Stimulated activated CD8-positive, alpha-beta memory T cell treated with anti-CD3 and anti-CD28 coated beads, Interleukin-4, amount 100 ng/mL, for 24 hours (primary cell): ENCODE measurements around the gene C12orf56.

ENCODE experiments used
- DNase-seq: peaks from one replicate; pipeline ENCODE4 v3.0.0-alpha.2; 2020; ENCODE audit warnings: low read depth

The C12orf56 gene, protein sequence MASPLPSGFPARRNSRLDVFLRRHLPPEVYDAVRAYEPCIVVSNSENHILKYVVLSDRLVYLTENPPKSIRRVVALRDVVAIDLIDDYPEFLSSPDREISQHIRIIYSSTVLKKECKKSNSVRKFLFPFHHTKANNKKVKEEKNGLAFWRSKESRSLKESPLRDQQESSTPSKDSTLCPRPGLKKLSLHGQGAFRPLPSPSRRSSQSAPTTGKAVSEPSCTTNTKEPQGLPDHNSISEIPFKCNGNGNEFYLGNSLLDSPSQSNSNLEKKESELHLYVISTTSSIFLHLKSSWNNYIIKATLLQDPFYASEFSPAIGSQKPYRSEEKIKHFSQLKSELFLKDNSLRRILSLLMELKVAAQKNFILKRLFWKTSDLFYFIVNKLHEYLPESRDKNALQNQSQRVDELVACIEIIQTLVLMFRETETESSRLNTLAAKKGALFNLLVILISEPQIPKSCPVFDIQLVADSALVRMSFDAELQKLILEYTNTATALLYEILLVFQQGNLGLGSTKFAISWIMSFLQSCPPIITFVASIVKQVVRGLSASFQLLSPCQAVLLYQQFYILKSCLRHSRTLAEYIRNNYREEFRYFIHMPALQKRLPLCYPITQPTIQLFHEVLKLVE

DNA sequence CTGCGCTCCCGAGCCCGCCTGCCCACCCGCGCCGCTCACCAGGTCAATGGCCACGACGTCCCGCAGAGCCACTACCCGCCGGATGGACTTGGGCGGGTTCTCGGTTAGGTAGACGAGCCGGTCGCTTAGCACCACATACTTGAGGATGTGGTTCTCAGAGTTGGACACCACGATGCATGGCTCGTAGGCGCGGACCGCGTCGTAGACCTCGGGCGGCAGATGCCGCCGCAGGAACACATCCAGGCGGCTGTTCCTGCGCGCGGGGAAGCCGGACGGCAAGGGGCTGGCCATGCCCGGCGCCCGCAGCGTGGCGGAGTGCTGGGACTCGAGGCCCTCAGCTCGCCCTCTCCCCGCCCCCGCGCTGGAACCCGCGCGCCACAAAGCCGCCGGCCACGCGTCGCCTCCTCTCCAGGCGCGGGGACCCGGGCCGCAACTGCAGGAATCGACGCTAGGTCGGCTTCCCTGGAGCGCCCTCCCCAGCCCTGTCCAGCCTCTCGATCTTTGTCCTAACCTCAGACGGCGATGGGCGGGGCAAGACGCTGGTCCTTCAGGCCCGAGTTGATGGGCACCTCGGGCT lies at the start of gene C12orf56:
C12orf56 (minus strand) TSS at position 484 of the 577 bp plus-strand sequence; CDS start at position 291, 193 bp downstream.
- DNase-seq, result no peak

DNA sequence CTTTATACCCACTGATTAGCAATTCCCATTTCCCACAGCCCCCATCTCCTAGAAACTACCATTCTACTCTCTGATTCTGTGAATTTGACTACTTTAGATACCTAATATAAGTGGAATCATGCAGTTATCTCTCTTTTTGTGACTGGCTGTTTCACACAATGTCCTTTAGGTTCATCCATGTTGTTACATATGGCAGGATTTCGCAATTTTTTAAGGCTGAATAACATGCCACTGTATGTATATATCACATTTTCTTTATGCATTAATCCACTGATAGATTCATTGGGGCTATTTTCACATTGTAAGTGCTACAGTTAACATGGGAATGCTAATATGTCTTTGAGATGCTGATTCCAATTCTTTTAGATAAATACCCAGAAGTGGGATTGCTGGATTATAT lies 49.5 kb upstream of the C12orf56 start:
- DNase-seq, result no peak

DNA sequence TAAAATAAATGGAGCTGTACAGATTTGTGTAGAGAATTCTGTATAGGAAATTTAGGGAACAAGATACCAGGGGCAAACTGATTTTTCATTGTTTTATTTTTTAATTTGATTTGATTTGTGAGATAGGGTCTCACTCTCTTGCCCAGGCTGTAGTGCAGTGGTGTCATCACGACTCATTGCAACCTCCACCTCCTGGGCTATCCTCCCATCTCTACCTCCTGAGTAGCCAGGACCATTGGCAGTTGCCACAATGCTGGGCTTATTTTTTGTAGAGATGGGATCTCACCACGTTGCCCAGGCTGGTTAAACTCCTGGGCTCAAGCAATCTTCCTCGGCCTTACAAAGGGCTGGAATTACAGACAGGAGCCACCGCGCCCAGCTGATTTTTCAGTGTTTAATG lies 43.4 kb upstream of the C12orf56 start:
- no peak for DNase-seq

DNA sequence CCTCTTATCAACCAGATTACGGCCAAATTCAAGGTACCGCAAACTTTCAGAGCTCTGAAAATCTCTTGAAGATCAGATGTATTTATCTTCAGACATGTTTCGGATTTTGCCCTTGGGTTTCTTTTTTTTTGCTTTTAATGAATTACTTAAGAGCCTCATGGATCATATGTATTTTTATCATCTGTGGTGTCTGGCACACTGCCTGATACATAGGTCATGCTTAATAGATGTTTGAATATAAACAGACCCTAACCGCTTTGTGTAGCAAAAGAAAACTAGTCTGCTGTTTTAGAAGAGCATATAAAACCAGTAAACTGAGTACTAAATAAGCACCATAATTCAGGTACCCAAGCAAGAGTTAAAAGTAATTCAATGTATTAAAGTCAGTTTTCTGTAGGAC lies 41.2 kb upstream of the C12orf56 start:
- DNase-seq, result no peak

DNA sequence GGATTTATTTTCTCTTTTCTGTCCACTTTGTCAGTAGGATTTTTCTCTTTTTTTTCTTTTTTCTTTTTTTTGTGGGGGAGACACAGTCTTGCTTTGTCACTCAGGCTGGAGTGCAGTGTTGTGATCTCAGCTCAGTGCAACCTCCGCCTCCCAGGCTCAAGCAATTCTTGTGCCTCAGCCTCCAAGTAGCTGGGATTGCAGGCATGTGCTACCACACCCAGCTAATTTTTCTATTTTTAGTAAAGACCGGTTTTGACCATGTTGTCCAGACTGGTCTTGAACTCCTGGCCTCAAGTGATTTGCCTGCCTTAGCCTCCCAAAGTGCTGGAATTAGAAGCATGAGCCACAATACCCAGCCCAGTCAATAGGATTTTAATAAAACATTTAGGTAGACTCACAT lies 40.3 kb upstream of the C12orf56 start:
- no peak for DNase-seq

DNA sequence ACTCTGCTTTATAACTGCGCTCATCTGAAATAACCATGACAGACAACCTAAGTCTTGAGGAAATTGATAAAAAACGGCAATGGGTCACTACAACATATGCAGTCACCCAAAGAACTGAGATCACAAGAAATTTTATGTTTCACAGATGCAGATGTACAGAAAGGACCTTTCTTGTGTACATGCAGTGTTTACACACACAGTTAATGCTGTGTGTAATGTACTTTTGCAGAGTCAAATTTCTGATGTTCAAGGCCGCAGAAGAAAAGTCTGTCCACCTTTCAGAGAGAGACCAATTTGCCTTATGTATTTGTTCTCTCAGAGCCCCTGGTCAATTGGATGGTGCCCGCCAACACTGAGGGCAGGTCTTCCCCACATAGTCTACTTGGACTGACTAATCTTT lies 38.4 kb upstream of the C12orf56 start:
- no peak for DNase-seq

DNA sequence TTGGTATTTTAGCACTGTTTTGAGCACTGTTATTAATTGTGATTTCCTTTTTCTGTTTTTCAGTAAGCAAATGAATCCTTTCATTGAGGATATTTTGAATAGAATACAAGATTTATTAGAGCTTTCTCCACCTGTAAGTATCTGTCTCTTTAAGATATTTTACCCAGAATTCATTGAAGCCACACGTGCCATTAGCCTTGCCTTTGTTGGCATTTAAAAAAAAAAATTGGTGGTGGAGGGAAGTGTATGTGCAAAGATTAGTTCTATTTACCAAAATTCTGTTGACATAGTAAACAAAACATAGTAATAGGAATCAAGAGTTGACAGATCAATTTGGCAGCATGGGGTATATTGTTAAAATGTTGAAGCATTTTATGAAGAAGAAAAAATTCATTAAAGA lies 37.4 kb upstream of the C12orf56 start:
- no peak for DNase-seq

DNA sequence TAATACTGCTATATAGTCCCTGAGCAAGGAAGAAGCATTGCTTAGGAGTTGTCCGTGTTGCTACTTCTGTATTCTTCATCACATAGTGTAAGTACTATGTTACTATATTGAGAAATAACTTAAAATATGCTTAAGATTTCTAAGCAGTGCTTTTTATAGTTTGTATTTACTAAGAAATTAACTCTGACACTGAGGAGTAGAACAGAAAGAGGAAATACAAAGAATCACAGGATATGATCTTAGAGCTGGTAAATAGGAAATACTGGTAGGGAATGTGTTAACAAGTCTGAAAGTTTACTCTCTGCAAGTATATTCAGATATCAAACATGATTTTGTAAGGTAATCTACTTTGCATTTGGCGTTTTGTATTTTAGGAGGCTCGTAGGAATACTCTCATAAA lies 29.1 kb upstream of the C12orf56 start:
- no peak for DNase-seq

DNA sequence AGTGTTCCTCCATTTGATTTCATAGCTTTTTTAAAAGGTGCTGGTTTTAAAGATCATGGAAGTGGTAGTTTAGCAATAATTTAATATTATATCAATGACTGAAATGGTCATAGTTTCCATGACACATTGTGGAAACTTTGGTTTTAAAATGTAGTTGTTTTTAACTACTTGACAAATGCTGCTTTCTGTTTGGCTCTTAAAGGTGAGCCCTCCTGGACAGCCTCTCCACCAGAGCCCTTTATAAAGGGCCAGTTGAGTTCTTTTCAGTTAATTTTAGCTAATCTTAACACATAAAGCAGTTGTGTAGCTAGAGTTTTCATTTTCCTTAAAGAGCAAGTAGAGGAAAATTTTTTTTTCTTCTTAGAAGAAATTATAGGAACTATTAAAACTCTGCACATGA lies 27.7 kb upstream of the C12orf56 start:
- no peak for DNase-seq

DNA sequence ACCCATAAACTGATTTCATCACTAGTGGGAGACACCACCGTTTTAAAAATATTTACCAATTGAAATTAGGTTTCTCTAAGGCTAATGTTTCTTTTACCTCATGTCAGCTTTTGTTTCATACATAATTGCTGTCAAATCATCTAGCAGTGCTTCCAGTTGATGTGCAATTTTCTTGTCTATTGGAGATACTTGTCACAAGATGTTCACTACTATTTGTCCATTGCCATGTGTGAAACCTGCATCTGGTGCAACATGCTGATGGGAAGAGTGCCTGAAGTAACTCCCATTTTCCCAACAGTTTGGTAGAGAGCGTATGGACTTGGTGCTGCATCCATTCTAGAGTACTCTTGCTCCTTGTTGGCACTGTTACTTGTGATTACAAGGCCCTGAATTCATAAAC lies 23.3 kb upstream of the C12orf56 start:
- DNase-seq, result no peak

DNA sequence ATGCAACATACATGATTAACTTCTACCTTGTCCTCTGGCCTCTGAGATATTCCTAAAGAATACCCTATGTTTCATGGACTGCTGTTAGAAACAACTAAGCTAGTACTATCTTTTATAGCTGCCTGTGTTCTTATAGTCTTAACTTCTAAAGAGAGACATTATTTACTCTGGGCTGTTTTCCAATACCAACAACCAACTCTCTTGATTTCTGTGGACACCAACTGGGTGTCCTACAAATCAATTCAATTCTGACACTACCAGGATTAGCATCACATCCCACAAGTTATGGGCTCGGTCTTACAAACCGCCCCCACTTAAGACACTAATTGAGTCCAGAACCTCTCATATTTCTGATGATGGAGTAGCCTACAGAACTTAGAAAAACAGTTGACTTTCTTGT lies 21.9 kb upstream of the C12orf56 start:
- no peak for DNase-seq

DNA sequence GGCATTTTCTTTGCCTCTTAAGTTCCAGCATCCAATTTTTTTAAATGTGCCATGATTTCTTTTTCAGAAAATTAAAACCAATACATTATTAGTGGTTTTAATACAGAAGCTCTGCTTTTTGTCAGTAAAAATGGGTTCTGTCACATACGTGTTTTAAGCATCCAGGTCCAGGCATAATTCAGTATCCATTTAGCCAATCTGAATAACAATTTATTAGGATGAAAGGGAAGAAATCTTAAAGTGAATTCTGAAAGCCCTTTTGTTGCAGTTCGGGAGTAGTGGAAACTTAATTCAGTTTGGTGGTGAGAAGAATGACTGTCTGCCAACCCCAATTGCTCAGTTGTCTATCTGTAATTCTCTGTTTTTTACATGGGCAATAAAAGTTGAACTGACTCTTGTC lies 20.9 kb upstream of the C12orf56 start:
- no peak for DNase-seq

DNA sequence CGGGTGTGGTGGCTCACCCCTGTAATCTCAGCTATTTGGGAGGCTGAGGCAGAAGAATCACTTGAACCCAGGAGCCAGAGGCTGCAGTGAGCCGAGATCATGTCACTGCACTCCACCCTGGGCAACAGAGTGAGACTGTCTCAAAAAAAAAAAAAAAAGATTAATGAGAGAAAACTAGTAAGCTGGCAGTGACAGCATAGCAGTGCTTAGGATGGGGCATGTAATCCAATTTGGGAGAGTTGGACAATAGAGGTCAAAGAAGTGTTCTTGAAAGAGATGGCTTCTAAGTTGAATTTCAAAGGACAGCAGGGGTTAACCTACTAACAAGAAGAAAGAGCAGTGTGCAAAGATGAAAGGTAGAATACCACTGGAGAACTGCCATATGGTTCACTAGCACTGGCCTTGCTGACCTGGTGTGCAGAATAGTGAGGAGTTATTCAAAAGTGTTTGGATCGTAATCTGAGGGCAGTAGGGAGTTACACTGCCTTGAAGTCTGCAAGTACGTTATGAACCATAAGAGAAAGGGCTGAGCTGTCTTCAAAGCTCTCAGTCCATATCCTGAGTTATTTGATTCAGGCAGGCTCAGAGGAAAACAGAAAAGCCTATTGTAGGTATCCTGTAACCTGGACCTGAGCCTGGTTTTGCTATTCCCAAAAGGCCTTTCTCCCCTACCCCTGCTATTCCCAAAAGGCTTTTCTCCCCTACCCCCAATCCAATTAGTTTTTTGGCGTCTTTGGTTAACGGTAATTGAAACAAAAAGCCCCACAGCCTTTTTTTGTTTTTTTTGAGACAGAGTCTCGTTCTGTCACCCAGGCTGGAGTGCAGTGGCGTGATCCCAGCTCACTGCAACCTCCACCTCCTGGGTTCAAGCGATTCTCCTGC lies 17.0 kb upstream of the C12orf56 start:
- no peak for DNase-seq

DNA sequence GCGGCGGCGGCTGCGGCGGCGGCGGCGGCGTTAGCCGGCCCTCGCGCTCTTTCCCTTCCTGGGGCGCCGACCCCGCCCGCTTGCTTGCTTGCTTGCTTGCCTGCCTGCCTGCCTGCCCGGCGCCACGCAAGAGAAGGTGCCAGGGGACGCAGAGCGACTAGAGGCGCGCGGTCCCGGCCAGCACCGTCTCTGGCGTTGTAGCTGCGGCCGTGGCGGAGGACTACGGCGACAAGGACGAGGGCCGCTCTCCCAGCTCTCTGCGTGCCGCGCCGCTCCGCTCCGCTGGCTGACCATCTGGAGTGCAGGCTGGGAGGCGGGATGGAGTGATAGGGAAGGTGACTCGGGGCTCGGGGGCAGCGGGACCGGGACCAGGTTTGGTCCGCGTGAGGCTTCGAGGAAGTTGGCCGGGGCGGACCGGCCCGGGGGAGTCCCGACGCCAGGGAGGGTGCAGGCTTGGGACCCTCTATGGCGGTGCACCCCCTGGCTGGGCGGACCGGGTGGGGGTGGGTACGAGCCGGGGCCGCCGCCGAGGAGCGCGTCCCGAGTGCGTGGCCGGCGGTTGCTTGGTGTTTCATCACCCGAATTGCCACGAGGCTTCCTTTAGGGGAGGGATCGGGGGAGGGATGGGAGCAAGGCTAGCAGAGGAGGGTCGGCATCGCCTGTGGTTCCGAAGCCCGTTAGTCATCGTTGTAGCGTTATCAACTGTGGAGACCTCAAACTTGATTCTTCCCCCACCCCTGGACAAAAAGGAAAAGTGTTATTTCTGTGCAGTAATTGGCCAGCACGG lies 14.1 kb upstream of the C12orf56 start:
- DNase-seq, result peak; percentile 63

DNA sequence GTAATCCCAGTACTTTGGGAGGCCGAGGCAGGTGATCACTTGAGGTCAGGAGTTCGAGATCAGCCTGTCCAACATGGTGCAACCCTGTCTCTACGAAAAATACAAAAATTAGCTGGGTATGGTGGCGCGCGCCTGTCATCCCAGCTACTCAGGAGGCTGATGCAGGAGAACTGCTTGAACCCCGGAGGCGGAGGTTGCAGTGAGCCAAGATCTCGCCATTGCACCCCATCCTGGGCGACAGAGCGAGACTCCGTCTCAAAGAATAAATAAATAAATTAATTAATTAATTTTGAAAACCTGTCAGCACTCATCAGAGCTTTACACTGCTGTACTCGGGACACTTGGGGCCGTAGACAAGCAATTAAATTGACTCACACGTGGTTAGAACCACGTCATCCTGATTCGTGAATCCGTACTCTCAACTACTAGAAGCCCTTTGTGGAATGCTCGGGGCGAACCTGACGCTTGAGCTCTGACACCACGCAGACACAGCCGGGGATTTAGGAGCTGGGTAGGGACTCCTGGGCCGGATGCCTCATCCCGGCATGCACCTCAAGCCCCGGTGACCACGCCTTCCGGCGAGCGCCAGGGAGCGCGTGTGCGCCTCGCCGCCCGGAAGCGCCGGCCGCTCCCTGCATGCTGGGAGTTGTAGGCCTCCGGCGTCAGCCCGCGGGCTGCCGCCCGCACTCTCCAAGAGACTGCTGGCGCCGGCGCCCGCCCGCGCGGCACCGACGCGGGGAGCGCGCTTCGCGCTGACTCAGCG lies 13.3 kb upstream of the C12orf56 start, which contains the start of gene XPOT:
XPOT (plus strand) TSS at position 686 of the 763 bp plus-strand sequence. CDS start 5,644 bp downstream, outside the sequence.
- peak; percentile 88 for DNase-seq

DNA sequence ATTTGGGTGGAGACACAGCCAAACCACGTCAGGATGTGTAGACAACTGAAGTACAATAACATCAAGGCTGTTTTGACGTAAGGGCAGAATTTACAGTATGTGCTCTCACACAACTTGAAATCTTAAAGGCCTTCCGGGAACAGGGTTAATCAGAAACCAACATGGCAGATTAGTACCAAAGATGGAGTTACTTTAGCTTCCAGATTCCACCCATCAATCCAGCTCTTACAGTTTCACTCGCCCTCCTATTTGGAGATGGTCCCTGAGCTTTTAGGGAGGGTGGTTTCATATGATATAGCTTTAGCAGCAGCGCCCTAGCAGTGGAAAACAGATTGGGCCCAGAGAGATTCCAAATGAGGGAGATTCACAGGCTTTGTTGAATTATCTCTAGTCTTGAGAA lies 11.6 kb upstream of the C12orf56 start:
- DNase-seq, result no peak

DNA sequence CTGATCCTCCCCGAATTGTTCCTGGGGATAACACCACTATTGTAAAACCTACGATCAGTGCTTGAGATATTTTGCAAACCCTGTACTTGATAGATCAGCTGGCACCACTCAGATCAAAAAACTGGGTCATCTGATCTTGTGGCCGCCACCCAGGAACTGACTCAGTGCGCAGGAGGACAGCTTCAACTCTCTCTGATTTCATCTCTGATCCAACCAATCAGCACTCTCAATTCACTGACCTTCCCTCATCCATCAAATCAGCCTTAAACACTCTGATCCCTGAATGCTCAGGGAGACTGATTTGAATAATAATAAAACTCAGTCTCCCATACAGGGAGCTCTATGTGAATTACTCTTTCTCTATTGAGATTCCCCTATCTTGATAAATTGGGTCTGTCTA lies 9.5 kb upstream of the C12orf56 start:
- no peak for DNase-seq

DNA sequence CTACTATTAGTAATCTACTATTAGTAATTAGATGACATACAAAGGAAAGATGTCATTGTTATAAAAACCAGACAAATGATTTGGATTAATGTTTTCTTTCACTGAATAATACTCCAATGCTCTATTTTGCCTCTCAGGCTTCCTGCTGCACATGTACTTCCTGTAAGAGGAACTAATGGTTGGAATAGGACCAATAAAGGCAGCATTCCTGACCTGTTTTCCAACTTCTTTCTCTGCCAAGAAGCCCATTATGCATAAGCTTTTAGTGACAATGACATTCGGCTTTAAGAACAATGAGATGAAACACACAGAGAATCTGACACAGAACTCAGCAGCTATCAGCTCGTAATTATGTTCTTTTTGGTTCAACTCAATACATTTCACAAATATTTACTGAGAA lies 5.2 kb upstream of the C12orf56 start:
- no peak for DNase-seq

DNA sequence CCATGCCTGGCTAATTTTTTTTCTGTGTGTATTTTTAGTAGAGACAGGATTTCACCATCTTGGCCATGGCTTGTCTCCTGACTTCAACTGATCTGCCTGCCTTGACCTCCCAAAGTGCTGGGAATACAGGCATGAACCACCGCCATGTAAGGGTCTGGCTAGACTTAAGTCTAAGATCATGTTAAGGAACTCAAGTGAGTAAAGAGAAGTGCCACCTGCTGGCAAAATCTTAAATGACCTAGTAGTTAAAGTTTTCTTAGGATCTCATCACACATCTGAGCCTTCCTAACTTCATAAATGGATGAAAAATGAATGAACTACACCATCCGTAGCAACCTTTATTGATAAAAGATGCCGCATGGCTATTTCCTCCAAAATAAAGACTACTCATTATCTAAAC lies 1.7 kb upstream of the C12orf56 start:
- no peak for DNase-seq

DNA sequence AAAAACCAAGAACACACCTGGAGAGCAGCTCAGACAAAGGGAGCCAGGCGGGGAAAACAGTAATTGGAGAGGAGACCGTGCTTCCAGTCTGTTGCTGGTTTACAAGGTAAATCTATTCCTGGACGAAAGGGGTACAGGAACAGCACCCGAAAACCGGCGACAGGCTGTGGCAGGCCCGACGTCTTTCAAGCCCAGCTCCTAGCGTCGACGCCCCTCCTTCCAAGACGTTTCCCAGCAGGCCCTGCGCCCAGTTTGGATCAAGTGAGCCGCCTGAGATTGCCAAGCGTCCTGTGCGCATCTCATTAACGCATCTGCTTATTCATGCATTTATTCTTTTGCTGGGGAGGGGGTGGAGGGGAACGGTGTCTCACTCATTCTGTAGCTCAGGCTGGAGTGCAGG lies 1.4 kb downstream of the C12orf56 start:
- no peak for DNase-seq
